Measurements from ENCODE around the gene HTATIP2. TPM values are rescaled to one million over a fixed set of nuclear protein-coding genes. Genes with fewer than 3 reads are reported as not detected.

HTATIP2 gene
- total and polyA plus RNA-seq, 4 donors = 16.5 to 93.6 (median 64.1) TPM

- Histone ChIP-seq H3K4me1 (ENCODE audit: control insufficient read depth in 4 of 4, insufficient read depth in 4 of 4, low read length in 3 of 4) (no peaks in the 10 kb centered on the region), H3K27ac (ENCODE audit: low read depth in 1 of 2, low read length in 2 of 2) (no peak overlapping the region), H3K4me3 (ENCODE audit: low read depth in 1 of 3, low read length in 3 of 3) (no peak overlapping the region), H3K36me3 (ENCODE audit: control insufficient read depth in 4 of 4, insufficient read depth in 3 of 4, low read depth in 1 of 4, low read length in 3 of 4) (peaks cover 5 to 11% (median 8%) of the 10 kb centered on the region in 4 donors), H3K27me3 (ENCODE audit: control insufficient read depth in 4 of 4, insufficient read depth in 4 of 4, low read length in 3 of 4) (no peaks in the 10 kb centered on the region), H3K9me3 (ENCODE audit: control insufficient read depth in 4 of 4, low read length in 3 of 4) (no peaks in the 10 kb centered on the region), H3K9ac (ENCODE audit: low read depth in 1 of 2, low read length in 2 of 2) (no peak overlapping the region)
- 86% methylated on average over 5 of the region's 5 CpGs for WGBS
- no peak for DNase-seq (ENCODE audit: low spot score)
- TF ChIP-seq JUND (IDR thresholded peaks at IDR 0.05) = no peak
- no peak for TF ChIP-seq TAF1 (conservative IDR thresholded peaks at IDR 0.05)
- no peak for TF ChIP-seq ZBTB33 (IDR thresholded peaks at IDR 0.05)
- TF ChIP-seq CTCF (IDR thresholded peaks at IDR 0.05; ENCODE audit: low read depth, low read length, missing input control) = no peak
Observed at GRCh38 chr11:20372081-20372626, 8.6 kb downstream of the HTATIP2 start.

- H3K27ac ChIP-seq (ENCODE audit: low read depth in 1 of 2, low read length in 2 of 2) = no peak overlapping the region
- no peak for TF ChIP-seq HNF4G (IDR thresholded peaks at IDR 0.05)
- no peak for TF ChIP-seq ATF3 (IDR thresholded peaks at IDR 0.05)
- TF ChIP-seq JUND (IDR thresholded peaks at IDR 0.05) = no peak
- TF ChIP-seq RAD21 (IDR thresholded peaks at IDR 0.05) = no peak
- no peak for TF ChIP-seq ZBTB33 (IDR thresholded peaks at IDR 0.05)
- no peak for TF ChIP-seq GABPA (IDR thresholded peaks at IDR 0.05 in 1 of 2, conservative IDR thresholded peaks at IDR 0.05 in 1 of 2)
- no peak for TF ChIP-seq RXRA (IDR thresholded peaks at IDR 0.05)
- TF ChIP-seq FOXA1 (IDR thresholded peaks at IDR 0.05) = no peak
- no peak for TF ChIP-seq YY1 (IDR thresholded peaks at IDR 0.05)
- no peak for TF ChIP-seq FOXA2 (IDR thresholded peaks at IDR 0.05)
- TF ChIP-seq EGR1 (IDR thresholded peaks at IDR 0.05; ENCODE audit: low read depth in 2 of 2) = no peak
- TF ChIP-seq CTCF (IDR thresholded peaks at IDR 0.05; ENCODE audit: low read depth, low read length, missing input control) = no peak
- TF ChIP-seq HNF4A (conservative IDR thresholded peaks at IDR 0.05) = no peak
- no peak for TF ChIP-seq TAF1 (conservative IDR thresholded peaks at IDR 0.05)
- H3K9ac ChIP-seq (ENCODE audit: low read depth in 1 of 2, low read length in 2 of 2) = no peak overlapping the region
- 95% methylated on average over 13 of the region's 13 CpGs for WGBS
- no peaks in the 10 kb centered on the region for H3K4me1 ChIP-seq (ENCODE audit: control insufficient read depth in 4 of 4, insufficient read depth in 4 of 4, low read length in 3 of 4)
- H3K27me3 ChIP-seq (ENCODE audit: control insufficient read depth in 4 of 4, insufficient read depth in 4 of 4, low read length in 3 of 4) = no peaks in the 10 kb centered on the region
- peaks cover 7 to 15% (median 12%) of the 10 kb centered on the region in 4 donors for H3K36me3 ChIP-seq (ENCODE audit: control insufficient read depth in 4 of 4, insufficient read depth in 3 of 4, low read depth in 1 of 4, low read length in 3 of 4)
- no peak for DNase-seq (ENCODE audit: low spot score)
- H3K9me3 ChIP-seq (ENCODE audit: control insufficient read depth in 4 of 4, low read length in 3 of 4) = no peaks in the 10 kb centered on the region
- H3K4me3 ChIP-seq (ENCODE audit: low read depth in 1 of 3, low read length in 3 of 3) = no peak overlapping the region
Observed at GRCh38 chr11:20373147-20373546, 9.6 kb downstream of the HTATIP2 start.
